Mononuclear cell (primary cell): Measurements from ENCODE around the gene RNF10. TPM values are rescaled to one million over a fixed set of nuclear protein-coding genes. Genes with fewer than 3 reads are reported as not detected.
A peak's percentile ranks its signal among the peaks of the same experiment; 100 is the strongest.
"Not testable (repeated sequence)": the region's sequence is repeated elsewhere in the genome, so short reads cannot be mapped to it uniquely, and the experiment has no call there.

ENCODE experiments used
- H3K27me3 ChIP-seq: 2 replicates; pipeline ENCODE4 v1.6.0; 2011; ENCODE audit warnings: low read length, control low read depth; ENCODE audit not compliant: insufficient read depth
- H3K4me1 ChIP-seq: 2 replicates; pipeline ENCODE4 v1.5.1; 2011; ENCODE audit warnings: mild to moderate bottlenecking, low read length, control low read depth; ENCODE audit not compliant: insufficient read depth
- H3K4me3 ChIP-seq: 2 replicates; pipeline ENCODE4 v1.5.1; 2011; ENCODE audit warnings: mild to moderate bottlenecking, low read length, moderate library complexity
- H3K9me3 ChIP-seq: 2 replicates; pipeline ENCODE4 v1.5.1; 2011; ENCODE audit warnings: low read depth, mild to moderate bottlenecking, control low read depth, low read length
- total RNA-seq: library from RNA; depleted of rRNA; stranded (reverse); fragments of >200 nt; gene quantifications from one replicate; pipeline ENCODE4 v1.2.3, GENCODE V29; 2012

RNF10 gene
- 218 TPM for total RNA-seq

DNA sequence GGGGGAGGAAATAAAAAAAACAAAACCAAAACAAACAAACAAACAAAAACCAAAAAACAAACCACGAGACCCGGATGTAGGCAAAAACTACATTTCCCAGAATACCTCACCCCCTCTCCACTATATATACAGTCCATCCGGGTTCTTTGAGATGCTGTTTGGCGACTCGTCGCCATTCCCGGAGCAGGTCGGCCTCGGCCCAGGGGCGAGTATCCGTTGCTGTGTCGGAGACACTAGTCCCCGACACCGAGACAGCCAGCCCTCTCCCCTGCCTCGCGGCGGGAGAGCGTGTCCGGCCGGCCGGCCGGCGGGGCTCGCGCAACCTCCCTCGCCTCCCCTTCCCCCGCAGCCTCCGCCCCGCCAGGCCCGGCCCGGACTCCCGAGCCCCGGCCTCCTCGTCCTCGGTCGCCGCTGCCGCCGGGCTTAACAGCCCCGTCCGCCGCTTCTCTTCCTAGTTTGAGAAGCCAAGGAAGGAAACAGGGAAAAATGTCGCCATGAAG lies at the start of gene RNF10:
Gene RNF10 (plus strand): TSS at position 154 of the 500 bp plus-strand sequence. CDS start 456 bp downstream, outside the sequence.
- Histone ChIP-seq H3K4me1 (peaks cover 68% of the 10 kb centered on the region), H3K9me3 (no peaks in the 10 kb centered on the region), H3K4me3 (peak within 1 kb of the TSS; percentile 97), H3K27me3 (no peaks in the 10 kb centered on the region)

DNA sequence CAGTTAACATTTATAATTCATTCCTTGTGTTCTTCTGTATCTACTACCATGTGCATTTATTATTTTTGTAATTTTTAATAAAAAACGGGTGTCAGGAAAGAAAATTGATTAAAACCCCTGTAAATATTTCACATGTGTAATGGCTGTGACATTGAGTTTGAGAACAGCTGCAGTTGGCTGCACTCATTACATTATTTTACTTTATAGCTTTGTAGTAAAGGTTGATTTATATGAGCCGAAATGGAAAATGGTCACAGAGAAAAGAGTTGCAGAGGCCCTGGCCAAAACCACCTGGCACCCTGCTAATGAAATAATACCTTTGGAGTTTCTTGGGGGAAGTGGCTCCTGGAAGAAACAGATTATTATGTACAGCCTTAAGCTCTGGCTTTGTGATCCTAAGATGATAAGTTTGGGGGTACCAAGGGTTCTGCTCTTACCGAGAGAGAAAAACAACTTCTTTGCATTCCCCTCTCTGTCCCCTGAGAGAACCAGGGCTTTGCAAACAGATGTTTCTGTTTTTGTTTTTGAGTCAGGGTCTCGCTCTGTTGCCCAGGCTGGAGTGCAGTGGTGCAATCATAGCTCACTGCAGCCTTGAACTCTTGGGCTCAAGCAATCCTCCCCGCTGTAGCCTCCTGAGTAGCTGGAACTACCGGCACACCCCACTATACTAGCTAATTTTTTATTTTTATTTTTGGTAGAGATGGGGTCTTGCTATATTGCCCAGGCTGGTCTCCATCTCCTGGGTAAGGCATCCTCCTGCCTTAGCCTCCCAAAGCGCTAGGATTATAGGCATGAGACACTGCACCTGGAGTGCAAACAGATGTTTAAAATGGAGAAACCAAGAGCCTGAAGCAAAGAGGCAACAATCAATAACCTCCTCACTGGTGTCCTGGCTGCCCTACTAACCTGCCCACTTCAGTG lies 47.9 kb upstream of the RNF10 start:
- H3K4me3 ChIP-seq, result no peak overlapping the region
- H3K9me3 ChIP-seq, result no peaks in the 10 kb centered on the region
- H3K4me1 ChIP-seq, result peaks cover 12% of the 10 kb centered on the region
- H3K27me3 ChIP-seq, result no peaks in the 10 kb centered on the region

DNA sequence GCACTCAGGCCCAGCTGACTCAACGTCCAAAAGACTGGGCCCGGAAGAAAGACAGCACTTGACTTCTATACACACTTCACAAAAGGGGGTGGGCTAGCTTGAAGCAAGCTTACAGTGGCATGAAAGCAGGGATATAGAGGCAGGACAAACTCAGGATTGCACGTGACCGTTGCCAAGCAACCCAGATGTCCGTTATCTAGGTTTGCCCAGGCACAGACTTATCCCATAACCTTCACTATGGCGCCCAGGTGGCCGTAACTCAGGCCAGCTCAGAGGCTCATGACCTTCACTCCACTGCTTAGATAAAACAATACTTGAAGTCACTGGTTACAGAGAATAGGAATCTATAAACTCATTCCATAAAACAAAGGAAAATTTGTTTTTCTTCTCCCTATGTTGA lies 46.6 kb upstream of the RNF10 start:
- H3K4me3 ChIP-seq, H3K27me3 ChIP-seq, H3K4me1 ChIP-seq, H3K9me3 ChIP-seq: not testable (repeated sequence)

DNA sequence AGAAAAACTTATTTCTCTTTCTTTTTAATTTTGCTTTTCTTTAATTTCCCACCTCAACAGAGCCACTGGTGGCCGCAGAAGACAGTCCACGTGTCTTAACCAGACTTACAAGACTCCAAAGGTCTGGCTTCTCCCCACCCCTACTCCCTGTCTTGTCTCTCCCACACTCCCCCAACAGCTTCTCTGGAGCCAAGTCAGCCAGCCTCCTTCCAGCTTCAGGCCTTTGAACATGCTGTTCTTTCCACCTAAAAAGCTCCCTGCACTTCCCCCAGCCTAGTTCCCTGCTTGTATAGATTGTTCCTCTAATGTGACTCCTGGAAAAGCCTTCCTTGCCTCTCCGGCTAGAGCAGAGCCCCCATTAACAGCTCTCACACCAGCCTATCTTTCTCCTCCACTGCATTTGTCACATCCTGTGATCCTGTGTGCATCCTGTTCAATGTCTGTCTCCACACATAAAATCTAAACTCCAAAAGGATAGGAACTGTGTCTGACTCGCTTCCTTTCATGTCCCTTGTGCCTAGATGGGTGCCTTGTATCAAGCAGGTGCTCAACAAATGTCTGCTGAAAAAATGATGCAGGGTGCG lies 46.0 kb upstream of the RNF10 start:
- Histone ChIP-seq H3K4me3 (no peak overlapping the region), H3K27me3 (no peaks in the 10 kb centered on the region), H3K9me3 (no peaks in the 10 kb centered on the region), H3K4me1 (peaks cover 4% of the 10 kb centered on the region)

DNA sequence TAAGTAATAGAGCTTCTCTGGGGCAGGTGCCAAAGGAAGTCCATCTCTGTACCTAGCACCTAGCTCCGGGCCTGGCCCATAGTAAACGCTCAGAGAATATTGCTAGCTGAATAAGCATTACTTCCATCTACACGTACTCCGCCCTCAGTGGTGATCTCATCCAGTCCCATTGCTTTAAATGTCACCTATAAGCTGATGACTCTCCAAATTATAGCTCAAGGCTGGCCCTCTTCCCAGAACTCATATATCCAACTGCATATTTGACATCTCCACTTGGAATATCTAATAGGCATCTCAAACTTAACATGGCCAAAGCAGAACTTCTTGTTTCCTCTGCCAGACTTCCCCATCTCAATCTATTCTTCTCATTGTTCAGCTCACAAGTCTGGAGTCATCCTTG lies 45.1 kb upstream of the RNF10 start:
- Histone ChIP-seq H3K4me1 (no peaks in the 10 kb centered on the region), H3K9me3 (no peaks in the 10 kb centered on the region), H3K27me3 (no peaks in the 10 kb centered on the region), H3K4me3 (no peak overlapping the region)

DNA sequence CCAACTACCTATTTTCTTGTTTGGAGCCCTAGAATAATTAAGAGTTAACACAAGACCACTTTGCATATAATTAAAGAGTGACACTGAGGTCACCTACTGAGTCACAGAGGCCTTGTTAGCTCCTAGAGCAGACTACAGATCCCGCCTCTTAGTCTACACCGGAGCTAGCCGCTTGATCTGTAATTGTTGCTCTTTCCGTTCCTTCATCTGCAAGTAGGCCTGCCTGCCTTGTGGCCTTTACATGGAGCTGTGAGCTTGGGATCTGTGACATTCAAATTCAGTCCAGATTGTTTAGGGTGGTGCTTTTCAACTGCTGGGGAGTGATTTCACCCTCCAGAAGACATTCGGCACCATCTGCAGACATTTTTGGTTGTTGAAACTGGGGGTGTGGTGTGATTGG lies 43.8 kb upstream of the RNF10 start:
- no peaks in the 10 kb centered on the region for H3K27me3 ChIP-seq
- H3K9me3 ChIP-seq, result no peaks in the 10 kb centered on the region
- peaks cover 4% of the 10 kb centered on the region for H3K4me1 ChIP-seq
- H3K4me3 ChIP-seq, result no peak overlapping the region

DNA sequence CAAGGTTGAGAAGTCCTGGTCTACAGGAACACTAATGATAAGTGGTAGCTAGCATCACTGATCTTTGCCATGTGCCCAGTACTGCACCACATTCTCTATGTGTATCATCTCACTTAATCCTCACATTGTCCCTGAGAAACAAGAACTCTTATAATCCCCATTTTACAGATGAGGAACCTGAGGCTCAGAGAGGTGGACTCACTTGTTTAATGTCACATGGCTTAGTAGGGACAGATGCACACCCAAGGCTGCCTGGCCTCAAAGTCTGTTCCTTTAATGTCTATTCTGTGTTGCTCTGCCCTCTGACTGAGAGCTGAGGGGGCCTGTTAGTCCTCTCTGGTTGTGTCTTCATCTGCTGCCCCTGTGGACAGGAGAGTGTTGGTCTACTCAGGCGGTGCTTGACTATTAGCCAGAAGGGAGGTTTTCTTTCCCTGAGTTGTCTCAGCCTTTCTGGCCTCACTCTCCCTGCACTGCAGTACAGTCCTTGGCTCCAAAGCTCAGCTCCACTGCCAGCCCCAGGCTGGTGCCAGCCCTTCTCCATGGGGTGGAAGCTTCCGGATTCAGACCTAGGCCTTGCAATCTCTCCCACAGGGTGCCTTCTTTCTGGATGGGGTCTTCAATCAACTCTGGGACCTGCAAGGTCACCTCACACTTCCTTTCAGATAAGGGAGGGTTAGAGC lies 43.2 kb upstream of the RNF10 start:
- H3K27me3 ChIP-seq, result no peaks in the 10 kb centered on the region
- H3K4me3 ChIP-seq, result no peak overlapping the region
- no peaks in the 10 kb centered on the region for H3K9me3 ChIP-seq
- H3K4me1 ChIP-seq, result peaks cover 6% of the 10 kb centered on the region

DNA sequence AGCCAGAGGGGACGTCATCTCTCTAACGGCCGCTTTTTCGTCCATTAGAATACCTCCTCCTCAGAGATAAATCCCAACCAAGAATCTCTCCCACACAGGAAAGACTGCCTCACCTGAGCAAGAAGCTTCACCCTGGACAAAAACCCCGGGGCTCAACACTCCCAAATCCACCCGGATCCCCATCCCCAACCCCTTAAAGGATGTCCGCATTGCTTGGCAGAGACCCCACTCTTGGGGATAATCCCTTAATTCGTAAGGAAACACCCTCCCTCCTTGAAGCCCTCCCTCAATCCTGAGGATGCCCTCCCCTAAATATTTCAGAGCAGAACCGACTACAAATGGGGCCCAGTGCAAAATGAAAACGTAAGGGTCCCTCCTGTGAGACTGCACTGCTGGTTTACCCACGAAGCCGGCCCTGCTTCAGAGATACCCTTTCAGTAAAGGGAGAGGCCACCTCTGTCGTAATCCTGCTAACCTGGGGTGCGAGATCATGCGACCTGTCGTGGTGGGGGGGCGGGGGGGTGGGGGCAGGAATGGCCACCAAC lies 38.9 kb upstream of the RNF10 start:
- H3K9me3 ChIP-seq, result no peaks in the 10 kb centered on the region
- peak overlapping the region; percentile 96 for H3K4me3 ChIP-seq
- H3K4me1 ChIP-seq, result peaks cover 19% of the 10 kb centered on the region
- no peaks in the 10 kb centered on the region for H3K27me3 ChIP-seq

DNA sequence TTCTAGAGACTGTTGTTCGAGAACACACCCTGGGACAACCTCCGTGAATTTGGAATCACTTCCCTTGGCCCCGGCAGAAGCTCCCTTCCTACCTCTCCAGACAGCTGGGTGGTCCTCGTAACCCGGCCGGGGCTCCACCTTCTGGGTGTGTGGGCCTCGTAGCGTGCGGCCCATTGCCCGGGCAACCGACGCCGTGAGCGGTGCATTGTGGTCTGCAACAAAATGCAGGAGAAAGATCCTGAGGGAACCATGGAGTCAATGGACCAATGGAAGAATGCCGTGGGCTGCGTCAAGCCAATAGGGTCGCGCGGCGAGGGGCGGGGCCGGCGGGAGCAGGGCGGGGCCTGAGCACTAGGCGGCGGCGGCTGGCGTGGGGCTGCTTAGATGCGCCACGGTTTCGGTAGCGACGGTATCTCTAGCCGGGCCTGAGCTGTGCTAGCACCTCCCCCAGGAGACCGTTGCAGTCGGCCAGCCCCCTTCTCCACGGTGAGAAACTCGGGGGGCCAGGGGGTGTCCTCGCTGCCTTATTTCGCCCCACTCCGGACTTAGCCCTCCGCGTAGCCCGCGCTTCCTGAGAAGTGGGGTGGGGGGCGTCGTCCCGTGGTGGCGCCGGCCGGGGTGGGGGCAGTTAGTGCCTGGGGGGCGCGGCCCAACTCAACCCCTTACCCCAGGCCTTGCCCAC lies 38.3 kb upstream of the RNF10 start, which contains the start of gene DYNLL1:
Gene DYNLL1 (plus strand): TSS at position 383 of the 682 bp plus-strand sequence. CDS start 309 bp downstream, outside the sequence.
- Histone ChIP-seq H3K27me3 (no peaks in the 10 kb centered on the region), H3K4me3 (peak within 1 kb of the TSS; percentile 96), H3K4me1 (peaks cover 19% of the 10 kb centered on the region), H3K9me3 (no peaks in the 10 kb centered on the region)

DNA sequence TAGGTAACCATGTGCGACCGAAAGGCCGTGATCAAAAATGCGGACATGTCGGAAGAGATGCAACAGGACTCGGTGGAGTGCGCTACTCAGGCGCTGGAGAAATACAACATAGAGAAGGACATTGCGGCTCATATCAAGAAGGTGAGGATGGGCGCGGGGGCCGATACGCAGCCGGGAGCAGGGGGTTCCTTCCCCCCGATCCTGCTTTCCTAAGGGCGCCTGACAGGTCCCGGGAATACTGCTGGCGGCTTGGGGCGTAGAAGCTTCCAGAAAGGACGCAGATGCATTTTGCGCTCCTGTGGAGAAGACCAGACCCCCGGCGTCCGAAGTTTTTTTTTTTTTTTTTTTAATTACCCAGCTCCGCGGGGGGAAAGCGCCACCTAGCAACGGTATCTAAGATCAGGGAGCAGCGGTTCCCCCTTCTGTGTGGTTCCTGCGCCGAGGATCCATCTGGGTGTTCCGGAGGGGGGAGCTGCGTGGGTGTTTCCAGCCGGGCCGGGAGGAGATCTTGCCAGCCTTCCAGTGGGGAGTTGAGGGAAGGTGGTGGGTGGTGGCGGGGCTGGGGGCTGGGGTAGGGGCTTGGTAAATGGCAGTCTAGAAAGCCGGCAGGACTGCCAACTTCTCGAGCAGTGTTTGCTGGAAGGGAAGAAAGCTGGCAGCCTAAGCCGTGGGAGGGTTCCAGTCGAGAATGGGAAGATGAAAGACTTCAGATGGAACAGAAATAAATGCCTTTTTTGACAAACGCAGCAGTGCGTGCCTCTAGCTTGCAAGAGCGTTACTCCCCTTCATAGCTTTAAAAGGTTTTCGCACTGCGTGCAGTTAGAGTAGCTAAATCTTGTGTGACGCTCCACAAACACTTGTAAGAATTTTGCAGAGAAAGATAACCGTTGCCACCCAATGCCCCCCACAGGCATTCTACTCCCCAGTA lies 37.5 kb upstream of the RNF10 start:
- H3K4me3 ChIP-seq, result peak overlapping the region; percentile 96
- no peaks in the 10 kb centered on the region for H3K9me3 ChIP-seq
- H3K27me3 ChIP-seq, result no peaks in the 10 kb centered on the region
- peaks cover 19% of the 10 kb centered on the region for H3K4me1 ChIP-seq

DNA sequence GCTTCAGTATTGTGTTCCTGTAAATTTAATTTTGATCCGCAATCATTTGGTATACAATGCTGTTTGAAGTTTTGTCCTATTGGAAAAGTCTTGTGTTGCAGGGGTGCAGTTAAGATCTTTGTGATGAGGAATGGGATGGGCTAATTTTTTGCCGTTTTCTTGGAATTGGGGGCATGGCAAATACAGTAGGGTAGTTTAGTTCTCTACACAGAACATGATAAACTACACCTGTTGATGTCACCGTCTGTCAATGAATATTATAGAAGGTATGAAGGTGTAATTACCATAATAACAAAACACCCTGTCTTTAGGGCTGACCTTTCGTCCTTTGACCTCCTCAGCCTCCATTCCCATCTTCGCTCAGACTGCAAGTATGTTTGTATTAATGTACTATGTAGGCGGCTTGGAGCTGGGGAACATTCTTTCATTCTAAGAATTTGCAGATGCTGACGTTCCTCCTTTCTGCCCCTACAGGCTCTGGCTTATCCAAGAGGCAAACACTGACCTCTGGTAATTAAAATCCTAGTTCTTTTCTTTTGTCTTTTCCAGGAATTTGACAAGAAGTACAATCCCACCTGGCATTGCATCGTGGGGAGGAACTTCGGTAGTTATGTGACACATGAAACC lies 36.5 kb upstream of the RNF10 start:
- Histone ChIP-seq H3K4me3 (peak overlapping the region; percentile 96), H3K27me3 (no peaks in the 10 kb centered on the region), H3K4me1 (peaks cover 19% of the 10 kb centered on the region), H3K9me3 (no peaks in the 10 kb centered on the region)

DNA sequence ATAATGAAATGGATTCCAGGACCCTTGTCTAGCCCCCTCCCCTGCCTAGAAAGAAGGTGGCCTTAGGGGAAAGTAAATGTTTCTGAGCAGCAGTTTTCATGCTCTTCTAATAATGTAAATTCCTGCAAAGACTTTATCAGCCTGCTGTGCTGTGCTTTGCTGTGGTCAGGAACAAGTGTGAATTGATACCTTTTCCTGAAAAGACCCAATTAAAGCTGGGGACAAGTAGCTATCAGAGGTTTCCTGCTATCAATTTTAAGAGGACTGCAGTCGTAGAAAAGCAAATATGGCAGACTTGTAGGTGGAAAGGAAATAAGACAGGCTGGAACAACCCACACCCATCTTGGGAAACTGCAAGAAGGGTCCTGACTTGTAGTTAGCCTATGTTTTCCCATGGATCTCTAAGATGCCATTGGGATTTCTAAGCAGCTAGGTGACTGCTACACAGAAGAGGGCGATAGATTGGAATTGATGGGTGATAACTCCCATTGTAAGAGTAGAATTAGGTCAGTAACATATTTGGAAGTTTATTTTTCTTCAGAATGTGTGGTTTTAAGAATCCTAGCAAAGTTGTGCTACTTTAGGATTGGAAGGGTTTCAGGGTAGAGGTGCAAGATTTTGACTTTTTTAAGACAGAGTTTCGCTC lies 35.2 kb upstream of the RNF10 start:
- no peaks in the 10 kb centered on the region for H3K27me3 ChIP-seq
- no peak overlapping the region for H3K4me3 ChIP-seq
- no peaks in the 10 kb centered on the region for H3K9me3 ChIP-seq
- H3K4me1 ChIP-seq, result peaks cover 19% of the 10 kb centered on the region

DNA sequence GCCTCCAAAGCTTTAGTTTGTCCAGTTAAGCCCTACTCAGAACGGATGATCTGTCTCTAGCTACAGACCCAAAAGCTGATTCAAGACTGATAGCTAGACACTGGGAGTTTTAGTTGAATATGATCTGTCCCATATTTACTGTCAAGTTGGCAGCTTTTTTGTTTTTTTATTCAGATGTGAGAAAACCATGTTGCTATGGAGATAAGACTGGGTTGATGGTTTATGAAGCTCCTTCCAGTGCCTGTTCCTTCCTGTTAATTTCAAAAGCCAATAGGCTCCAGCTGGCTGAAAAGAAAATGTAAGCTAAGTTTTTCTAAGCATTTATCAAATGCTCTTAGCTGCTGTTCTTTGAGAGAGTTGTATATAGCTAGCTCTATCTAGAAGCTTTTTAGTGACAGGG lies 33.6 kb upstream of the RNF10 start:
- Histone ChIP-seq H3K9me3 (no peaks in the 10 kb centered on the region), H3K4me1 (peaks cover 13% of the 10 kb centered on the region), H3K27me3 (no peaks in the 10 kb centered on the region), H3K4me3 (no peak overlapping the region)
